ENCODE data around the gene ZDHHC21.
"Not testable (repeated sequence)": the region's sequence is repeated elsewhere in the genome, so short reads cannot be mapped to it uniquely, and the experiment has no call there.

Gene ZDHHC21

GRCh38 chr9:14687042-14687719 lies 6.1 kb downstream of the ZDHHC21 start:
- no peak; the same call in 1 of the 2 replicates for TF ChIP-seq ISL1 (CRISPR knock-in tag; IDR thresholded peaks at IDR 0.05)
- TF ChIP-seq ZFP30 (CRISPR knock-in tag; IDR thresholded peaks at IDR 0.05): no peak
- no peak for TF ChIP-seq BACH2 (CRISPR knock-in tag; IDR thresholded peaks at IDR 0.05; ENCODE audit: borderline replicate concordance)
- ATAC-seq: peak; percentile 91

- ATAC-seq: no peak
- TF ChIP-seq ZNF565 (CRISPR knock-in tag; conservative IDR thresholded peaks at IDR 0.05; ENCODE audit: low read depth) (no peak), ISL1 (CRISPR knock-in tag; IDR thresholded peaks at IDR 0.05) (no peak), OSR1 (CRISPR knock-in tag; IDR thresholded peaks at IDR 0.05) (no peak), ESRRG (CRISPR knock-in tag; IDR thresholded peaks at IDR 0.05) (no peak), POU6F1 (CRISPR knock-in tag; IDR thresholded peaks at IDR 0.05; ENCODE audit: borderline replicate concordance, low read depth) (no peak), ARNTL (CRISPR knock-in tag; IDR thresholded peaks at IDR 0.05; ENCODE audit: borderline replicate concordance, low read depth) (no peak), TOX (CRISPR knock-in tag; IDR thresholded peaks at IDR 0.05; ENCODE audit: borderline replicate concordance) (no peak), ZFP30 (CRISPR knock-in tag; IDR thresholded peaks at IDR 0.05) (no peak), ZNF70 (CRISPR knock-in tag; IDR thresholded peaks at IDR 0.05) (no peak), SNAI2 (CRISPR knock-in tag; IDR thresholded peaks at IDR 0.05) (no peak), RARB (CRISPR knock-in tag; IDR thresholded peaks at IDR 0.05) (no peak), CSDC2 (CRISPR knock-in tag; IDR thresholded peaks at IDR 0.05) (no peak), ZC3H10 (CRISPR knock-in tag; IDR thresholded peaks at IDR 0.05) (no peak), BACH2 (CRISPR knock-in tag; IDR thresholded peaks at IDR 0.05; ENCODE audit: borderline replicate concordance) (no peak), ZNF8 (CRISPR knock-in tag; IDR thresholded peaks at IDR 0.05) (no peak), PPARA (CRISPR knock-in tag; IDR thresholded peaks at IDR 0.05; ENCODE audit: borderline replicate concordance) (no peak), CREB5 (CRISPR knock-in tag; IDR thresholded peaks at IDR 0.05; ENCODE audit: low read depth) (no peak), ZFP3 (CRISPR knock-in tag; IDR thresholded peaks at IDR 0.05) (no peak), GLIS3 (CRISPR knock-in tag; IDR thresholded peaks at IDR 0.05) (no peak), PATZ1 (CRISPR knock-in tag; IDR thresholded peaks at IDR 0.05; ENCODE audit: borderline replicate concordance) (no peak)
These were observed 7.1 kb downstream of the ZDHHC21 start for GRCh38 chr9:14686168-14686567.

- not testable (repeated sequence) for ATAC-seq
These were observed 10.6 kb downstream of the ZDHHC21 start for GRCh38 chr9:14682616-14683015.

- ATAC-seq: no peak
- TF ChIP-seq ZNF70 (CRISPR knock-in tag; IDR thresholded peaks at IDR 0.05) (no peak), ZC3H10 (CRISPR knock-in tag; IDR thresholded peaks at IDR 0.05) (no peak), PPARA (CRISPR knock-in tag; IDR thresholded peaks at IDR 0.05; ENCODE audit: borderline replicate concordance) (no peak), ZNF565 (CRISPR knock-in tag; conservative IDR thresholded peaks at IDR 0.05; ENCODE audit: low read depth) (no peak), ARNTL (CRISPR knock-in tag; IDR thresholded peaks at IDR 0.05; ENCODE audit: borderline replicate concordance, low read depth) (no peak)
These were observed 14.5 kb downstream of the ZDHHC21 start for GRCh38 chr9:14678776-14679175.

- TF ChIP-seq ISL1 (CRISPR knock-in tag; IDR thresholded peaks at IDR 0.05) (no peak), TCF4 (CRISPR knock-in tag; IDR thresholded peaks at IDR 0.05; ENCODE audit: borderline replicate concordance) (no peak), SNAI2 (CRISPR knock-in tag; IDR thresholded peaks at IDR 0.05) (no peak)
- ATAC-seq: no peak
These were observed 15.4 kb downstream of the ZDHHC21 start for GRCh38 chr9:14677872-14678271.

GRCh38 chr9:14677396-14677795 lies 15.8 kb downstream of the ZDHHC21 start:
- TF ChIP-seq CSDC2 (CRISPR knock-in tag; IDR thresholded peaks at IDR 0.05): no peak
- TF ChIP-seq ZNF70 (CRISPR knock-in tag; IDR thresholded peaks at IDR 0.05): no peak
- TF ChIP-seq TCF4 (CRISPR knock-in tag; IDR thresholded peaks at IDR 0.05; ENCODE audit: borderline replicate concordance): no peak
- no peak for TF ChIP-seq ZNF8 (CRISPR knock-in tag; IDR thresholded peaks at IDR 0.05)
- no peak for TF ChIP-seq ZNF565 (CRISPR knock-in tag; conservative IDR thresholded peaks at IDR 0.05; ENCODE audit: low read depth)
- TF ChIP-seq OSR1 (CRISPR knock-in tag; IDR thresholded peaks at IDR 0.05): no peak
- no peak for TF ChIP-seq ISL1 (CRISPR knock-in tag; IDR thresholded peaks at IDR 0.05)
- no peak for TF ChIP-seq CSRNP3 (CRISPR knock-in tag; IDR thresholded peaks at IDR 0.05)
- TF ChIP-seq TSHZ2 (CRISPR knock-in tag; IDR thresholded peaks at IDR 0.05): no peak
- TF ChIP-seq TOX (CRISPR knock-in tag; IDR thresholded peaks at IDR 0.05; ENCODE audit: borderline replicate concordance): no peak
- TF ChIP-seq BACH2 (CRISPR knock-in tag; IDR thresholded peaks at IDR 0.05; ENCODE audit: borderline replicate concordance): no peak
- no peak for ATAC-seq
